PC-9 (cell line): Measurements from ENCODE around the gene TOR1B. TPM values are rescaled to one million over a fixed set of nuclear protein-coding genes. Genes with fewer than 3 reads are reported as not detected.
"Not testable (repeated sequence)": the region's sequence is repeated elsewhere in the genome, so short reads cannot be mapped to it uniquely, and the experiment has no call there.

Source experiments
- BruUV-seq: library from RNA; stranded (reverse); fragments of 400-500 nt; replicated peaks from 2 replicates; lab custom pipeline; 2021; lab: Mats Ljungman, UMichigan
- CTCF ChIA-PET: fragments of 300-600 bp; sonication (Branson Sonifier 250); formaldehyde crosslinking; loops from one replicate; lab custom pipeline; 2022; ENCODE audit warnings: antibody characterized with exemption; lab: Charles Lee
- POLR2A ChIA-PET: fragments of 300-600 bp; sonication (Branson Sonifier 250); formaldehyde crosslinking; loops from one replicate; lab custom pipeline; 2022; ENCODE audit warnings: antibody characterized with exemption; ENCODE audit not compliant: unreplicated experiment; lab: Charles Lee
- DNase-seq, 2 experiments: peaks; one replicate each; pipeline versions ENCODE4 v3.0.0 to v3.0.0-alpha.2; 2015 to 2022; ENCODE audit warnings: mixed read lengths in 1 of 2
- H2AFZ ChIP-seq: fragments of 200-600 bp; sonication (generic); 2 replicates; pipeline ENCODE4 v1.8.1; 2017; ENCODE audit warnings: antibody characterized with exemption
- H3F3A ChIP-seq: fragments of 200-600 bp; sonication (generic); 2 replicates; pipeline ENCODE4 v1.8.1; 2017; ENCODE audit warnings: antibody characterized with exemption, mild to moderate bottlenecking, low read depth; ENCODE audit not compliant: insufficient read depth
- H3K27ac ChIP-seq: fragments of 200-600 bp; sonication (generic); 2 replicates; pipeline ENCODE4 v1.6.1; 2016; ENCODE audit warnings: mixed run types
- H3K27me3 ChIP-seq: fragments of 200-600 bp; sonication (generic); 2 replicates; pipeline ENCODE4 v1.6.1; 2016; ENCODE audit warnings: low read depth, mixed run types; ENCODE audit not compliant: insufficient read depth
- H3K36me3 ChIP-seq: fragments of 200-600 bp; sonication (generic); 2 replicates; pipeline ENCODE4 v1.6.1; 2016; ENCODE audit warnings: low read depth, mixed run types
- H3K4me1 ChIP-seq: fragments of 200-600 bp; sonication (generic); replicated peaks from 2 replicates; pipeline ENCODE4 v1.6.1; 2016; ENCODE audit warnings: mixed run types; ENCODE audit not compliant: insufficient read depth
- H3K4me2 ChIP-seq: fragments of 200-600 bp; sonication (generic); 2 replicates; pipeline ENCODE4 v1.6.1; 2017; ENCODE audit warnings: mixed run types
- H3K4me3 ChIP-seq: fragments of 200-600 bp; sonication (generic); 2 replicates; pipeline ENCODE4 v1.6.1; 2016; ENCODE audit warnings: mixed run types
- H3K79me2 ChIP-seq: fragments of 200-600 bp; sonication (generic); 2 replicates; pipeline ENCODE4 v1.6.1; 2017; ENCODE audit warnings: low read depth, mixed run types
- H3K9me2 ChIP-seq: fragments of 200-600 bp; sonication (generic); 2 replicates; pipeline ENCODE4 v1.8.1; 2017; ENCODE audit warnings: mild to moderate bottlenecking; ENCODE audit not compliant: insufficient read depth
- H3K9me3 ChIP-seq: fragments of 200-600 bp; sonication (generic); 2 replicates; pipeline ENCODE4 v1.8.1; 2016; ENCODE audit warnings: low read depth; ENCODE audit not compliant: insufficient read depth
- H4K20me1 ChIP-seq: fragments of 200-600 bp; sonication (generic); 2 replicates; pipeline ENCODE4 v1.8.1; 2017; ENCODE audit not compliant: insufficient read depth
- EZH2 ChIP-seq: fragments of 200-600 bp; sonication (generic); IDR thresholded peaks from 2 replicates; pipeline ENCODE4 v1.8.0; 2017; ENCODE audit warnings: antibody characterized with exemption, low read depth
- intact Hi-C: fragments of 100-400 bp; cut with micrococcal nuclease; formaldehyde crosslinking; loops from one replicate; pipeline ENCODE4 v1.10.0; 2022; ENCODE audit not compliant: unreplicated experiment
- total RNA-seq: library from RNA; stranded (reverse); gene quantifications from 2 replicates; pipeline ENCODE4 v1.2.3, GENCODE V29; 2021
- TF ChIP-seq, protein P1 (sequence below): fragments of 200-600 bp; sonication (generic); conservative IDR thresholded peaks from 2 replicates; pipeline ENCODE4 v1.6.1; 2017; ENCODE audit warnings: mixed run types, antibody characterized with exemption, mild to moderate bottlenecking, moderate library complexity

The TOR1B gene
- total RNA-seq, 1 experiment from 2014 or later: 26.5 TPM

DNA sequence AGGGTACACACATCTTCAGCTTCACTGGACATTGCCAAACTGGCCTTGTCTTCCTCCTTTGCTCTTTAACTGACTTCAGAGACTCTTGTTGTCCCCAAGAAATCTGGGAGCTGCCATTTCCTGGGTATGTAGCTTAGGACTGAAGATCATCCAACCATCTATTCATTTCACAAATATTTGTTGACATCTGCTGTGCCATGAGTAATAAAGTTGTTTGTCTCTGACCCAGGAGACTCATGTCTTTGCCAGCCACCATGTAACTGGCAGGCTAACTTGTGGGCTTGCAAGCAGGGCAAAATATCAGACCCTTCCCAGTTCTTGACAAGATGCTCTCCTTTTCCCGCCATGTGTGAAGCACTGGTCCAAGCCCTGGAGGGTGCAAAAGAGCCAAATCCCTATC lies 17.1 kb upstream of the TOR1B start:
- no peak overlapping the region for H3K27ac ChIP-seq
- no TSS peak for BruUV-seq
- H3K79me2 ChIP-seq: no peaks in the 10 kb centered on the region
- intact Hi-C loops: no loop called here
- no peaks in the 10 kb centered on the region for H4K20me1 ChIP-seq
- no peaks in the 10 kb centered on the region for H3K9me3 ChIP-seq
- ChIA-PET CTCF (interaction anchor here (0.5 to 1.1 kb wide), 2 partner anchors 49 to 654 kb away, joined by 3 to 4 read pairs; no protein-coding TSS in a partner anchor), POLR2A (no interaction called here)
- H3F3A ChIP-seq: peaks cover 4% of the 10 kb centered on the region; the same call in 1 of the 2 replicates
- H3K4me3 ChIP-seq: no peak overlapping the region
- no peak for DNase-seq
- H3K36me3 ChIP-seq: no peaks in the 10 kb centered on the region
- no peak overlapping the region for H2AFZ ChIP-seq
- no peak overlapping the region for H3K4me2 ChIP-seq
- no peaks in the 10 kb centered on the region for H3K9me2 ChIP-seq
- H3K27me3 ChIP-seq: peaks cover 6% of the 10 kb centered on the region; the same call in 1 of the 2 replicates
- H3K4me1 ChIP-seq: peaks cover 13% of the 10 kb centered on the region
- TF ChIP-seq, protein P1, sequence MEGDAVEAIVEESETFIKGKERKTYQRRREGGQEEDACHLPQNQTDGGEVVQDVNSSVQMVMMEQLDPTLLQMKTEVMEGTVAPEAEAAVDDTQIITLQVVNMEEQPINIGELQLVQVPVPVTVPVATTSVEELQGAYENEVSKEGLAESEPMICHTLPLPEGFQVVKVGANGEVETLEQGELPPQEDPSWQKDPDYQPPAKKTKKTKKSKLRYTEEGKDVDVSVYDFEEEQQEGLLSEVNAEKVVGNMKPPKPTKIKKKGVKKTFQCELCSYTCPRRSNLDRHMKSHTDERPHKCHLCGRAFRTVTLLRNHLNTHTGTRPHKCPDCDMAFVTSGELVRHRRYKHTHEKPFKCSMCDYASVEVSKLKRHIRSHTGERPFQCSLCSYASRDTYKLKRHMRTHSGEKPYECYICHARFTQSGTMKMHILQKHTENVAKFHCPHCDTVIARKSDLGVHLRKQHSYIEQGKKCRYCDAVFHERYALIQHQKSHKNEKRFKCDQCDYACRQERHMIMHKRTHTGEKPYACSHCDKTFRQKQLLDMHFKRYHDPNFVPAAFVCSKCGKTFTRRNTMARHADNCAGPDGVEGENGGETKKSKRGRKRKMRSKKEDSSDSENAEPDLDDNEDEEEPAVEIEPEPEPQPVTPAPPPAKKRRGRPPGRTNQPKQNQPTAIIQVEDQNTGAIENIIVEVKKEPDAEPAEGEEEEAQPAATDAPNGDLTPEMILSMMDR: no peak
- no peak for TF ChIP-seq EZH2

DNA sequence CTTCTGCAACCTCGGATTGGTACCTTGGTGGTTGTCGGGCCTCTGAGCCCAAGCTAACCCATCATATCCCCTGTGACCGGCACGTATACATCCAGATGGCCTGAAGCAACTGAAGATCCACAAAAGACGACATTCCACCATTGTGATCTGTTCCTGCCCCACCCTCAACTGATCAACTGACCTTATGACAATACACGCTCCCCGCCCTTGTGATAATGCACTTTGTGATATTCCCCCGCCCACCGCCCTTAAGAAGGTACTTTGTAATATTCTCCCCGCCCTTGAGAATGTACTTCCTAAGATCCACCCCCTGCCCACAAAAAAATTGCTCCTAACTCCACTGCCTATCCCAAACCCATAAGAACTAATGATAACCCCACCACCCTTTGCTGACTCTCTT lies 16.5 kb upstream of the TOR1B start:
- CTCF ChIA-PET: interaction anchor here (0.5 kb wide), 2 partner anchors 48 to 144 kb away, joined by 3 read pairs; no protein-coding TSS in a partner anchor
- no peak overlapping the region for H3K4me3 ChIP-seq
- intact Hi-C loops: no loop called here
- H3K79me2 ChIP-seq: no peaks in the 10 kb centered on the region
- no peaks in the 10 kb centered on the region for H3K9me2 ChIP-seq
- H4K20me1 ChIP-seq: no peaks in the 10 kb centered on the region
- H3K27me3 ChIP-seq: peaks cover 6% of the 10 kb centered on the region; the same call in 1 of the 2 replicates
- peaks cover 4% of the 10 kb centered on the region; the same call in 1 of the 2 replicates for H3F3A ChIP-seq
- POLR2A ChIA-PET: no interaction called here
- no peaks in the 10 kb centered on the region for H3K36me3 ChIP-seq
- H3K9me3 ChIP-seq: no peaks in the 10 kb centered on the region
- peaks cover 11% of the 10 kb centered on the region for H3K4me1 ChIP-seq
- BruUV-seq: no TSS peak
- TF ChIP-seq, protein P1: no peak
- no peak for TF ChIP-seq EZH2
- H2AFZ ChIP-seq: no peak overlapping the region
- no peak overlapping the region for H3K4me2 ChIP-seq
- no peak for DNase-seq
- H3K27ac ChIP-seq: no peak overlapping the region

DNA sequence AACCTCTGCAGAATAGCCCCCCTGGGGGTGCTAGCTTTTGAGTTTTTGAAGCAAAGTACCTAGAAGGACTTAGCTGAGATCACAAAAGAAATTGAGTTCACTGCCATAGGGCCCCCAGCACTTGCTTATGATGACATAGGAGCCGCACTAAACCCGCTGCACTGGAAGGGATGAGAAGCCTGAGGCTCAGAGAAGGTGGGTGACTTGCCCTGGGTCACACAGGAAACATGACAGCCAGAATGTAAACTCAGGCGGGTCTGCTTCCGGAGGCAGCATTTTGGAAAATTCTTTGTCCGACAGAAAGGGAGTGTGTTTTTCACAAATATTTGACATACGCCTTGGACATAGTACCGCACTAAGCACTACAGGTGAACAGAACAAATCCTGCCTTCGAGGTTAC lies 8.4 kb upstream of the TOR1B start:
- Histone ChIP-seq H2AFZ (no peak overlapping the region), H3K36me3 (no peaks in the 10 kb centered on the region), H3F3A (peaks cover 22% of the 10 kb centered on the region; the same call in 1 of the 2 replicates), H3K27me3 (0 out of 2 replicates have a peak, but pooled peaks cover 20% of the 10 kb centered on the region), H3K4me1 (no peaks in the 10 kb centered on the region), H3K4me2 (no peak overlapping the region), H4K20me1 (no peaks in the 10 kb centered on the region), H3K9me2 (no peaks in the 10 kb centered on the region), H3K79me2 (no peaks in the 10 kb centered on the region), H3K9me3 (no peaks in the 10 kb centered on the region), H3K4me3 (no peak overlapping the region), H3K27ac (no peak overlapping the region)
- BruUV-seq: no TSS peak
- intact Hi-C loops: loop anchor here (5.0 kb wide), 1 partner anchor 662 kb away; no protein-coding TSS in a partner anchor
- TF ChIP-seq EZH2: no peak
- TF ChIP-seq, protein P1: no peak
- no peak for DNase-seq
- POLR2A ChIA-PET: no interaction called here
- CTCF ChIA-PET: no interaction called here

DNA sequence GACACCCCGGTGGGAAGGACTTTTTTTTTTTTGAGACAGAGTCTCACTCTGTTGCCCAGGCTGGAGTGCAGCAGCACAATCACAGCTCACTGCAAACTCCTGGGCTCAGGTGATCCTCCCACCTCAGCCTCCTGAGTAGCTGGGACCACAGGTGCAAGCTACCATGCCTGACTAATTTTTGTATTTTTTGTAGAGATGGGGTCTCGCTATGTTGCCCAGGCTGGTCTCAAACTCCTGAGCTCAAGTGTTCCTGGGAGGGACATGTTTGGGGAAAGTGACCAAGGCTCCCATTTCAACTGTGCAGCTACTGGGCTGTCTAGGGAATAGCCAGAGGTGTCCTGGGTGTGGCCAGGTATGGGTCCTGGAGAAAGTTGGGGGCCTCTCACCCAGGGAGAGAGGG lies 7.0 kb upstream of the TOR1B start:
- Histone ChIP-seq H3K27me3 (0 out of 2 replicates have a peak, but pooled peaks cover 20% of the 10 kb centered on the region), H3F3A (peaks cover 18% of the 10 kb centered on the region; the same call in 1 of the 2 replicates)
- H3K9me3 ChIP-seq, H3K4me1 ChIP-seq, H3K36me3 ChIP-seq, DNase-seq, H3K27ac ChIP-seq, H4K20me1 ChIP-seq, intact Hi-C loops, CTCF ChIA-PET, H3K4me2 ChIP-seq, H2AFZ ChIP-seq, H3K79me2 ChIP-seq, H3K4me3 ChIP-seq, H3K9me2 ChIP-seq, BruUV-seq: not testable (repeated sequence)
- POLR2A ChIA-PET: interaction anchor here (0.6 kb wide), 1 partner anchor 25 kb away, joined by 3 read pairs; no protein-coding TSS in a partner anchor
